HCT116 (cell line): ENCODE measurements around the gene RAPGEF1. TPM values are rescaled to one million over a fixed set of nuclear protein-coding genes. Genes with fewer than 3 reads are reported as not detected.

Experiments used
- ATAC-seq: fragments of 200-7000 bp; cut with Tn5 transposase; 2 replicates; pipeline ENCODE4 v1.9.1; 2020; ENCODE audit warnings: mild to moderate bottlenecking, moderate library complexity
- BruUV-seq: library from RNA; stranded (reverse); fragments of 400-500 nt; replicated peaks from 2 replicates; lab custom pipeline; 2021; lab: Mats Ljungman, UMichigan
- CTCF ChIA-PET: fragments of 300-600 bp; sonication (Branson Sonifier 250); formaldehyde crosslinking; loops from one replicate; lab custom pipeline; 2021; ENCODE audit warnings: antibody characterized with exemption; lab: Charles Lee
- POLR2A ChIA-PET: fragments of 300-600, 350-600 bp; sonication (Branson Sonifier 250); formaldehyde crosslinking; loops from one replicate; lab custom pipeline; 2021; ENCODE audit warnings: antibody characterized with exemption; lab: Charles Lee
- RAD21 ChIA-PET, 2 experiments: fragments of 300-600 bp; sonication (Branson Sonifier 250); formaldehyde crosslinking; loops; one replicate each; lab custom pipeline; 2023; ENCODE audit warnings: low total read pairs in 2 of 2; ENCODE audit not compliant: uncharacterized antibody in 2 of 2, unreplicated experiment in 2 of 2, low non-redundant PET in 1 of 2; lab: Charles Lee
- DNase-seq: peaks from one replicate; pipeline ENCODE4 v3.0.0-alpha.2; 2010; ENCODE audit warnings: low read depth, low spot score
- H2AFZ ChIP-seq: fragments of 200-600 bp; shearing (Covaris generic), sonication (generic); 2 replicates; pipeline ENCODE4 v1.6.1; 2017; ENCODE audit warnings: low read depth, mixed run types, mixed read lengths, antibody characterized with exemption, low read length; ENCODE audit not compliant: poor library complexity, severe bottlenecking
- H3K27ac ChIP-seq: 2 replicates; pipeline ENCODE4 v1.5.1; 2012; ENCODE audit warnings: low read depth, low read length
- H3K27me3 ChIP-seq: fragments of 200-600 bp; sonication (generic); 2 replicates; pipeline ENCODE4 v1.6.1; 2016; ENCODE audit warnings: mixed run types, low read length, mixed read lengths; ENCODE audit not compliant: insufficient read depth
- H3K36me3 ChIP-seq, 2 experiments: fragments of 200-500 bp in 1 of 2; fragments of 200-600 bp in 1 of 2; sonication (Bioruptor generic) in 1 of 2; sonication (generic) in 1 of 2; 2 replicates each; pipeline versions ENCODE4 v1.5.1 to v1.6.1; 2014 to 2016; ENCODE audit warnings: low read length in 2 of 2, inconsistent platforms in 1 of 2, mixed read lengths in 1 of 2, mixed run types in 1 of 2; ENCODE audit not compliant: insufficient read depth in 2 of 2, control insufficient read depth in 1 of 2
- H3K4me1 ChIP-seq, 2 experiments: fragments of 200-600 bp in 1 of 2; sonication (generic) in 1 of 2; 2 replicates each; pipeline versions ENCODE4 v1.5.1 to v1.6.1; 2012 to 2017; ENCODE audit warnings: low read length in 2 of 2, inconsistent platforms in 1 of 2, mild to moderate bottlenecking in 1 of 2, mixed read lengths in 1 of 2, mixed run types in 1 of 2, moderate library complexity in 1 of 2; ENCODE audit not compliant: insufficient read depth in 2 of 2, control insufficient read depth in 1 of 2
- H3K4me2 ChIP-seq: fragments of 200-600 bp; sonication (generic); 2 replicates; pipeline ENCODE4 v1.6.1; 2017; ENCODE audit warnings: mixed run types, low read length, mixed read lengths
- H3K4me3 ChIP-seq, 2 experiments: fragments of 200-600 bp in 1 of 2; sonication (generic) in 1 of 2; replicated peaks in 1 of 2; 2 replicates each; pipeline ENCODE4 v1.5.1; 2011 to 2016; ENCODE audit warnings: low read length in 2 of 2, control low read depth in 1 of 2, low read depth in 1 of 2, mild to moderate bottlenecking in 1 of 2, mixed read lengths in 1 of 2, mixed run types in 1 of 2
- H3K79me2 ChIP-seq: fragments of 200-600 bp; sonication (generic); 2 replicates; pipeline ENCODE4 v1.6.1; 2017; ENCODE audit warnings: mild to moderate bottlenecking, mixed run types, low read length, moderate library complexity, mixed read lengths; ENCODE audit not compliant: insufficient read depth
- H3K9ac ChIP-seq: fragments of 200-600 bp; sonication (generic); 2 replicates; pipeline ENCODE4 v1.6.1; 2016; ENCODE audit warnings: low read length, mixed read lengths
- H3K9me2 ChIP-seq: fragments of 200-600 bp; sonication (generic), shearing (Covaris generic); 2 replicates; pipeline ENCODE4 v1.6.1; 2017; ENCODE audit warnings: mixed run types, mild to moderate bottlenecking, moderate library complexity; ENCODE audit not compliant: insufficient read depth
- H3K9me3 ChIP-seq, 2 experiments: fragments of 200-500 bp in 1 of 2; fragments of 200-600 bp in 1 of 2; sonication (Bioruptor generic) in 1 of 2; sonication (generic) in 1 of 2; 2 replicates each; pipeline ENCODE4 v1.6.1; 2014 to 2017; ENCODE audit warnings: low read length in 2 of 2, mixed read lengths in 2 of 2, inconsistent platforms in 1 of 2, low read depth in 1 of 2, mild to moderate bottlenecking in 1 of 2, mixed run types in 1 of 2, moderate library complexity in 1 of 2; ENCODE audit not compliant: control insufficient read depth in 1 of 2, insufficient read depth in 1 of 2
- H4K20me1 ChIP-seq: fragments of 200-600 bp; sonication (generic), shearing (Covaris generic); 2 replicates; pipeline ENCODE4 v1.6.1; 2017; ENCODE audit warnings: mixed run types, mild to moderate bottlenecking, moderate library complexity; ENCODE audit not compliant: insufficient read depth
- CBX3 ChIP-seq: IDR thresholded peaks from 2 replicates; pipeline ENCODE4 v1.6.1; 2012; ENCODE audit warnings: low read depth
- CEBPB ChIP-seq: IDR thresholded peaks from 2 replicates; pipeline ENCODE4 v1.6.1; 2012; ENCODE audit warnings: low read depth
- EZH2 ChIP-seq: fragments of 200-600 bp; sonication (generic); IDR thresholded peaks from 2 replicates; pipeline ENCODE4 v1.6.1; 2017; ENCODE audit warnings: antibody characterized with exemption, mixed run types
- EZH2phosphoT487 ChIP-seq: fragments of 200-600 bp; IDR thresholded peaks from 2 replicates; pipeline ENCODE4 v1.6.1; 2018; ENCODE audit warnings: antibody characterized with exemption, borderline replicate concordance
- FOSL1 ChIP-seq: IDR thresholded peaks from 2 replicates; pipeline ENCODE4 v1.6.1; 2012; ENCODE audit warnings: low read depth
- JUND ChIP-seq: IDR thresholded peaks from 2 replicates; pipeline ENCODE4 v1.6.1; 2012
- POLR2A ChIP-seq: IDR thresholded peaks from 2 replicates; pipeline ENCODE4 v1.7.0; 2011; ENCODE audit warnings: borderline replicate concordance; ENCODE audit not compliant: insufficient read depth, insufficient read length; ENCODE audit errors: extremely low read depth
- SIN3A ChIP-seq: IDR thresholded peaks from 2 replicates; pipeline ENCODE4 v1.6.1; 2012; ENCODE audit warnings: low read depth
- SP1 ChIP-seq: IDR thresholded peaks from 2 replicates; pipeline ENCODE4 v1.6.1; 2012; ENCODE audit warnings: low read depth
- YY1 ChIP-seq: IDR thresholded peaks from 2 replicates; pipeline ENCODE4 v1.6.1; 2011; ENCODE audit warnings: low read length, low read depth, moderate library complexity, mild to moderate bottlenecking; ENCODE audit not compliant: insufficient replicate concordance; ENCODE audit errors: extremely low read depth
- ZFX ChIP-seq: fragments of 450-650 bp; IDR thresholded peaks from 2 replicates; pipeline ENCODE4 v1.6.1; 2017
- intact Hi-C: fragments of 100-400 bp; cut with micrococcal nuclease; formaldehyde crosslinking; loops from 2 replicates; pipeline ENCODE4 v1.10.0; 2022
- total RNA-seq: library from RNA; stranded (reverse); gene quantifications from one replicate; pipeline ENCODE4 v1.2.1, GENCODE V29; 2021; ENCODE audit not compliant: unreplicated experiment
- TF ChIP-seq, protein P1 (sequence below): IDR thresholded peaks from 2 replicates; pipeline ENCODE4 v1.6.1; 2011; ENCODE audit warnings: mild to moderate bottlenecking, low read length, moderate library complexity; ENCODE audit not compliant: insufficient replicate concordance; ENCODE audit errors: extremely low read depth
- TF ChIP-seq, protein P2 (sequence below): IDR thresholded peaks from 2 replicates; pipeline ENCODE4 v1.6.1; 2012
- TF ChIP-seq, protein P3 (sequence below): IDR thresholded peaks from 2 replicates; pipeline ENCODE4 v1.6.1; 2012; ENCODE audit warnings: low read depth

RAPGEF1 gene
- total RNA-seq, 1 experiment from 2014 or later: 43.0 TPM

DNA sequence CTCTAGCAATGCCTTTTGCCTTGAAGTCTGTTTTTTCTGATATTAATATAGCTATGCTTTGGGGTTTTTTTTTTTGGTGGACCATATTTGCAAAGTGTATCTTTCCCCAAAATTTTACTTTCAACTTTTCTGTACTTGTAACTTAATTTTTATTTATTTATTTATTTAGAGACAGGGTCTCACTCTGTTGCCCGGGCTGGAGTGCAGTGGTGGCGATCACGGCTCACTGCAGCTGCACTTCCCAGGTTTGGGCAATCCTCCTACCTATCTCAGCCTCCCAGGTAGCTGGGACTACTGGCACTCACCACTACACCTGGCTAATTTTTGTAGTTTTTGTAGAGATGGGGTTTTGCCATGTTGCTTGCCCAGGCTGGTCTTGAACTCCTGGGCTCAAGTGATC lies 173.7 kb downstream of the RAPGEF1 start (continued):
- TF ChIP-seq, protein P1, sequence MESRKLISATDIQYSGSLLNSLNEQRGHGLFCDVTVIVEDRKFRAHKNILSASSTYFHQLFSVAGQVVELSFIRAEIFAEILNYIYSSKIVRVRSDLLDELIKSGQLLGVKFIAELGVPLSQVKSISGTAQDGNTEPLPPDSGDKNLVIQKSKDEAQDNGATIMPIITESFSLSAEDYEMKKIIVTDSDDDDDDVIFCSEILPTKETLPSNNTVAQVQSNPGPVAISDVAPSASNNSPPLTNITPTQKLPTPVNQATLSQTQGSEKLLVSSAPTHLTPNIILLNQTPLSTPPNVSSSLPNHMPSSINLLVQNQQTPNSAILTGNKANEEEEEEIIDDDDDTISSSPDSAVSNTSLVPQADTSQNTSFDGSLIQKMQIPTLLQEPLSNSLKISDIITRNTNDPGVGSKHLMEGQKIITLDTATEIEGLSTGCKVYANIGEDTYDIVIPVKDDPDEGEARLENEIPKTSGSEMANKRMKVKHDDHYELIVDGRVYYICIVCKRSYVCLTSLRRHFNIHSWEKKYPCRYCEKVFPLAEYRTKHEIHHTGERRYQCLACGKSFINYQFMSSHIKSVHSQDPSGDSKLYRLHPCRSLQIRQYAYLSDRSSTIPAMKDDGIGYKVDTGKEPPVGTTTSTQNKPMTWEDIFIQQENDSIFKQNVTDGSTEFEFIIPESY: no peak
- TF ChIP-seq SIN3A (no peak), CEBPB (no peak)

DNA sequence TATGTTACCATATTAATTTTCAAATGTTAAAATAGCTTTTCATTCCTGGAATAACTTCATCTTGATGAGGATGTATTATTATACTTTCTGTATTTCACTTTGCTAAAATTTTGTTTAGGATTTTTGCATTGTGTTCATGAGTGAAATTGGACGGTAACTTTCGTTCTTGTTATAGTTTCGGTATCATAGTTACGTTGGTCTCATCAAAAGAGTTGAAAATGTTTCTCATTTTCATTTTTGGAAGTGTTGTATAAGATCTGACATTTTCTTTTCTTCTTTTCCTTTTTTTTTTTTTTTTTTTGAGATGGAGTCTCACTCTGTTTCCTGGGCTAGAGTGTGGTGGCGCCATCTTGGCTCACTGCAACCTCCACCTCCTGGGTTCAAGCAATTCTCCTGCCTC lies 174.5 kb downstream of the RAPGEF1 start:
- ATAC-seq: no peak
- RAD21 ChIA-PET: no interaction called here
- no peak for DNase-seq
- Histone ChIP-seq H3K36me3 (no peaks in the 10 kb centered on the region), H3K27me3 (no peaks in the 10 kb centered on the region), H3K9ac (no peak overlapping the region), H3K4me3 (no peak overlapping the region), H3K9me3 (peaks cover 0 to 4% of the 10 kb centered on the region in 2 experiments; a peak in 1 of 4 replicates), H3K79me2 (no peaks in the 10 kb centered on the region), H3K4me2 (no peak overlapping the region), H3K4me1 (no peaks in the 10 kb centered on the region), H4K20me1 (no peaks in the 10 kb centered on the region), H3K9me2 (no peaks in the 10 kb centered on the region), H3K27ac (no peak overlapping the region), H2AFZ (no peak overlapping the region)
- POLR2A ChIA-PET: no interaction called here
- TF ChIP-seq CBX3 (no peak), POLR2A (no peak), JUND (no peak), ZFX (no peak), EZH2 (no peak), EZH2phosphoT487 (no peak), SP1 (no peak), YY1 (no peak), FOSL1 (no peak), SIN3A (no peak)
- TF ChIP-seq, protein P2, sequence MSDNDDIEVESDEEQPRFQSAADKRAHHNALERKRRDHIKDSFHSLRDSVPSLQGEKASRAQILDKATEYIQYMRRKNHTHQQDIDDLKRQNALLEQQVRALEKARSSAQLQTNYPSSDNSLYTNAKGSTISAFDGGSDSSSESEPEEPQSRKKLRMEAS: no peak
- TF ChIP-seq, protein P1: no peak
- TF ChIP-seq, protein P3, sequence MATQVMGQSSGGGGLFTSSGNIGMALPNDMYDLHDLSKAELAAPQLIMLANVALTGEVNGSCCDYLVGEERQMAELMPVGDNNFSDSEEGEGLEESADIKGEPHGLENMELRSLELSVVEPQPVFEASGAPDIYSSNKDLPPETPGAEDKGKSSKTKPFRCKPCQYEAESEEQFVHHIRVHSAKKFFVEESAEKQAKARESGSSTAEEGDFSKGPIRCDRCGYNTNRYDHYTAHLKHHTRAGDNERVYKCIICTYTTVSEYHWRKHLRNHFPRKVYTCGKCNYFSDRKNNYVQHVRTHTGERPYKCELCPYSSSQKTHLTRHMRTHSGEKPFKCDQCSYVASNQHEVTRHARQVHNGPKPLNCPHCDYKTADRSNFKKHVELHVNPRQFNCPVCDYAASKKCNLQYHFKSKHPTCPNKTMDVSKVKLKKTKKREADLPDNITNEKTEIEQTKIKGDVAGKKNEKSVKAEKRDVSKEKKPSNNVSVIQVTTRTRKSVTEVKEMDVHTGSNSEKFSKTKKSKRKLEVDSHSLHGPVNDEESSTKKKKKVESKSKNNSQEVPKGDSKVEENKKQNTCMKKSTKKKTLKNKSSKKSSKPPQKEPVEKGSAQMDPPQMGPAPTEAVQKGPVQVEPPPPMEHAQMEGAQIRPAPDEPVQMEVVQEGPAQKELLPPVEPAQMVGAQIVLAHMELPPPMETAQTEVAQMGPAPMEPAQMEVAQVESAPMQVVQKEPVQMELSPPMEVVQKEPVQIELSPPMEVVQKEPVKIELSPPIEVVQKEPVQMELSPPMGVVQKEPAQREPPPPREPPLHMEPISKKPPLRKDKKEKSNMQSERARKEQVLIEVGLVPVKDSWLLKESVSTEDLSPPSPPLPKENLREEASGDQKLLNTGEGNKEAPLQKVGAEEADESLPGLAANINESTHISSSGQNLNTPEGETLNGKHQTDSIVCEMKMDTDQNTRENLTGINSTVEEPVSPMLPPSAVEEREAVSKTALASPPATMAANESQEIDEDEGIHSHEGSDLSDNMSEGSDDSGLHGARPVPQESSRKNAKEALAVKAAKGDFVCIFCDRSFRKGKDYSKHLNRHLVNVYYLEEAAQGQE: no peak
- intact Hi-C loops: no loop called here
- CTCF ChIA-PET: no interaction called here
- no TSS peak for BruUV-seq
